ENCODE data around the gene SGK2. TPM values are rescaled to one million over a fixed set of nuclear protein-coding genes. Genes with fewer than 3 reads are reported as not detected.

SGK2 gene
- total RNA-seq, 1 experiment from 2014 or later, result not detected

- H3K18ac ChIP-seq (ENCODE audit: insufficient read length, low read depth, low read length), result no peak overlapping the region
- Mint-ChIP-seq H3K4me3 (no peak overlapping the region; a peak in 1 of 5 replicates), H3K27ac (no peak overlapping the region; a peak in 1 of 7 replicates), H3K4me1 (no peaks in the 10 kb centered on the region; a peak in 1 of 4 replicates), H3K9me3 (no peaks in the 10 kb centered on the region), H3K36me3 (ENCODE audit: insufficient read depth in 1 of 3, low read depth in 3 of 3) (peaks cover 0 to 25% (median 24%) of the 10 kb centered on the region in 3 experiments; a peak in 6 of 7 replicates), H3K27me3 (ENCODE audit: low read depth) (no peaks in the 10 kb centered on the region)
- H3K14ac ChIP-seq (ENCODE audit: insufficient read depth, low read length), result no peak overlapping the region
- WGBS (ENCODE audit: extremely low coverage, insufficient read length, low lambda C conversion rate), result no CpG with 5 or more reads among the region's 6 CpGs
- H3K9me3 ChIP-seq (ENCODE audit: control insufficient read depth, low read depth, low read length), result no peaks in the 10 kb centered on the region
- no peak overlapping the region for H2BK15ac ChIP-seq (ENCODE audit: low read depth, low read length)
- no peak overlapping the region for H4K91ac ChIP-seq (ENCODE audit: insufficient read length, low read depth, low read length)
- no peak overlapping the region for H3T11ph ChIP-seq (ENCODE audit: low read length)
- no peak overlapping the region for H2AK5ac ChIP-seq (ENCODE audit: insufficient read length, low read length)
- H3K4me1 ChIP-seq (ENCODE audit: insufficient read depth, low read length), result no peaks in the 10 kb centered on the region
- H3K4ac ChIP-seq (ENCODE audit: low read depth, low read length), result no peak overlapping the region
- H3K56ac ChIP-seq (ENCODE audit: insufficient read length, low read depth, low read length), result no peak overlapping the region
- H3K27me3 ChIP-seq (ENCODE audit: insufficient read depth, low read length), result no peaks in the 10 kb centered on the region
- H4K5ac ChIP-seq (ENCODE audit: insufficient read length, low read depth, low read length), result no peak overlapping the region
- no peak overlapping the region for H4K8ac ChIP-seq (replicated peaks; ENCODE audit: insufficient read length, low read depth, low read length)
- DNase-seq, result no peak
- no peak overlapping the region for H3K9ac ChIP-seq (ENCODE audit: extremely low read depth, insufficient read length, low read length)
- H3K27ac ChIP-seq (ENCODE audit: insufficient read length, low read depth, low read length), result no peak overlapping the region
- no peaks in the 10 kb centered on the region for H3K79me2 ChIP-seq (ENCODE audit: insufficient read depth, low read length)
- H2BK120ac ChIP-seq (ENCODE audit: low read depth, low read length, poor library complexity, severe bottlenecking), result no peak overlapping the region
- H3K4me2 ChIP-seq (ENCODE audit: insufficient read depth, insufficient read length, low read length), result no peak overlapping the region
- TF ChIP-seq, protein P1, sequence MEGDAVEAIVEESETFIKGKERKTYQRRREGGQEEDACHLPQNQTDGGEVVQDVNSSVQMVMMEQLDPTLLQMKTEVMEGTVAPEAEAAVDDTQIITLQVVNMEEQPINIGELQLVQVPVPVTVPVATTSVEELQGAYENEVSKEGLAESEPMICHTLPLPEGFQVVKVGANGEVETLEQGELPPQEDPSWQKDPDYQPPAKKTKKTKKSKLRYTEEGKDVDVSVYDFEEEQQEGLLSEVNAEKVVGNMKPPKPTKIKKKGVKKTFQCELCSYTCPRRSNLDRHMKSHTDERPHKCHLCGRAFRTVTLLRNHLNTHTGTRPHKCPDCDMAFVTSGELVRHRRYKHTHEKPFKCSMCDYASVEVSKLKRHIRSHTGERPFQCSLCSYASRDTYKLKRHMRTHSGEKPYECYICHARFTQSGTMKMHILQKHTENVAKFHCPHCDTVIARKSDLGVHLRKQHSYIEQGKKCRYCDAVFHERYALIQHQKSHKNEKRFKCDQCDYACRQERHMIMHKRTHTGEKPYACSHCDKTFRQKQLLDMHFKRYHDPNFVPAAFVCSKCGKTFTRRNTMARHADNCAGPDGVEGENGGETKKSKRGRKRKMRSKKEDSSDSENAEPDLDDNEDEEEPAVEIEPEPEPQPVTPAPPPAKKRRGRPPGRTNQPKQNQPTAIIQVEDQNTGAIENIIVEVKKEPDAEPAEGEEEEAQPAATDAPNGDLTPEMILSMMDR (conservative IDR thresholded peaks at IDR 0.05), result no peak
- H2BK20ac ChIP-seq (ENCODE audit: low read depth, low read length, poor library complexity, severe bottlenecking), result no peak overlapping the region
- H2BK12ac ChIP-seq (ENCODE audit: insufficient read length, low read depth, low read length), result no peak overlapping the region
- H3K79me1 ChIP-seq (ENCODE audit: insufficient read depth, low read depth, low read length, poor library complexity, severe bottlenecking), result no peaks in the 10 kb centered on the region
- H4K20me1 ChIP-seq (ENCODE audit: control insufficient read depth, insufficient read depth, insufficient read length), result no peaks in the 10 kb centered on the region
- no peak overlapping the region for H2AFZ ChIP-seq (ENCODE audit: low read length)
- no peaks in the 10 kb centered on the region for H3K23me2 ChIP-seq (ENCODE audit: insufficient read length, low read depth, low read length, poor library complexity, severe bottlenecking)
- no peak overlapping the region for H2BK5ac ChIP-seq (ENCODE audit: insufficient read length, low read length)
- no peak overlapping the region for H3K23ac ChIP-seq (ENCODE audit: insufficient read length, low read depth, low read length)
These were observed 19.7 kb upstream of the SGK2 start for GRCh38 chr20:43538878-43539700.
